ENCODE results near the gene HOXD11. TPM values are rescaled to one million over a fixed set of nuclear protein-coding genes. Genes with fewer than 3 reads are reported as not detected.

HOXD11 gene
- total RNA-seq (2016; rRNA removed; fragmentation: Illumina TruSeq; extraction: Trizol) (not detected in 2 replicates), polyA plus RNA-seq (2011; rRNA removed) (not detected in 2 replicates), polyA minus RNA-seq (2011; rRNA and poly(A)+ RNA removed; ENCODE audit: low replicate concordance) (0.72 TPM in 1 of 2 replicates, not detected in the other), Bru-seq, nascent RNA (not detected), BruChase-seq, experiment 1, labeled RNA remaining after a 6-hour chase (not detected), BruChase-seq, experiment 2, labeled RNA remaining after a 2-hour chase (not detected)
- total RNA-seq (2016; cell fraction: cytosol; rRNA removed; fragmentation: Illumina TruSeq; extraction: Trizol; ENCODE audit: low read depth): not detected in 2 replicates
- total RNA-seq (2016; cell fraction: insoluble cytoplasmic fraction; rRNA removed; fragmentation: Illumina TruSeq; extraction: Trizol): not detected in 2 replicates
- not detected in 2 replicates for total RNA-seq (2016; cell fraction: membrane; rRNA removed; fragmentation: Illumina TruSeq; extraction: Trizol)
- total RNA-seq (2016; cell fraction: nucleus; rRNA removed; fragmentation: Illumina TruSeq; extraction: Trizol): not detected in 2 replicates
- polyA plus RNA-seq (2011; cell fraction: cytosol; rRNA removed): not detected in 2 replicates
- polyA plus RNA-seq (2011; cell fraction: nucleus; rRNA removed): not detected in 2 replicates
- not detected in 2 replicates for polyA plus RNA-seq (2012)
- polyA plus RNA-seq (2016; cell fraction: cytosol; fragmentation: Illumina TruSeq; extraction: Trizol; ENCODE audit: low read depth): not detected in 2 replicates
- not detected in 2 replicates for polyA plus RNA-seq (2016; cell fraction: insoluble cytoplasmic fraction; fragmentation: Illumina TruSeq; extraction: Trizol; ENCODE audit: low read depth)
- polyA plus RNA-seq (2016; cell fraction: membrane; fragmentation: Illumina TruSeq; extraction: Trizol; ENCODE audit: low read depth): not detected in 2 replicates
- not detected in 2 replicates for polyA plus RNA-seq (2016; cell fraction: nucleus; fragmentation: Illumina TruSeq; extraction: Trizol; ENCODE audit: insufficient read depth, low read depth)
- not detected in 2 replicates for polyA minus RNA-seq (2011; cell fraction: cytosol; rRNA and poly(A)+ RNA removed)
- polyA minus RNA-seq (2011; cell fraction: nucleus; rRNA and poly(A)+ RNA removed): not detected in 2 replicates
- long read RNA-seq, experiment 1: 0 reads
- long read RNA-seq, experiment 2: 0 reads

DNA sequence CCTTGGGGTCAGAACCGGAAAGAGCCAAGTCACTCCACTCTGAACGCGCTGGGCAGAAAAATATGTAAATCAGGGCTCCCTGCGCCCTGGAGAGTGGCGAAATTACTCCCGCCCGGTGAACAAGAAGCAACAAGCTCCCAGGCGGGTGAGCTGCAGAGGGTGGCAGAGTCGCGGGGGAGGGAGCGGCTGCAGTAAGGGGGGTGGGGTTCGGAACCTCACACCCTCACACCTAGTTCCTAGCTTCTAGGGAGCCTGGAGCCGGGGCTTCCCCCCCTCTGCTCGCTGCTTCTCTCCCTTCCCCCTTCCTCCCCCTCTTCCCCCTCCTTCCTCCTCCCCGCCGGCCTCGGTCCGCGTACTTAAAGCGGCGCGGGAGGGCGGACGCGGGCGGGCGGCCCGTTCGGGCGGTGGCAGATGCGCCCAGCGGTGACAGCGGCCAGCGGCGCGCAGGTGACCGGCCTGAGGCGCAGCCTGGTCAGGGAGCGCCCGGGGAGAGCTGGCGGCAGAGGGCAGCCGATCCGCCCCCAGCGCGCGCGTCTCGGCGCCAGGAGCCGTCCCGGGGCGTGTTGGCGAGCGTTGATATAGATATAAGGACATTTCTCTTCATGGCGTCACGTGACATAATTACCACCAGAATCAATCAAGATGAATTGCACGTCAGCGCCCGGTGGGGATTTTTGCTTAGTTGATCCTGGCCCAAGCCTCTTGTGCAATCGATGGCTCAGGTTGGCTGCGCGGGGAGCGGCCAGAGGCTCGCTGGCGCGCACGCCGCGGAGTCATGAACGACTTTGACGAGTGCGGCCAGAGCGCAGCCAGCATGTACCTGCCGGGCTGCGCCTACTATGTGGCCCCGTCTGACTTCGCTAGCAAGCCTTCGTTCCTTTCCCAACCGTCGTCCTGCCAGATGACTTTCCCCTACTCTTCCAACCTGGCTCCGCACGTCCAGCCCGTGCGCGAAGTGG is at the start of gene HOXD11:
Gene HOXD11, plus strand, starts transcription at position 700 of the 959 bp plus-strand sequence. Its CDS starts 76 bp downstream, at position 776.
- Histone ChIP-seq H4K20me1 (ENCODE audit: insufficient read depth, low read length) (no peaks in the 10 kb centered on the region; the same call in 1 of the 2 replicates), H3K9me3 (ENCODE audit: low read length) (no peaks in the 10 kb centered on the region), H2AFZ (ENCODE audit: low read length) (no peak within 1 kb of the TSS), H3K4me3 (replicated peaks in 1 of 3; ENCODE audit: insufficient read depth in 1 of 3, low read depth in 2 of 3, low read length in 3 of 3) (peak within 1 kb of the TSS in 2 of 3 experiments; percentile 21 to 33; a peak in 1 of 6 replicates), H3K79me2 (ENCODE audit: insufficient read depth, low read length) (no peaks in the 10 kb centered on the region), H3K9ac (ENCODE audit: insufficient read depth, low read depth, low read length) (no peak within 1 kb of the TSS), H3K4me1 (ENCODE audit: insufficient read depth, low read length) (no peaks in the 10 kb centered on the region), H3K27ac (ENCODE audit: extremely low read length, insufficient read depth, low read length) (no peak within 1 kb of the TSS), H3K36me3 (replicated peaks in 1 of 2; ENCODE audit: control insufficient read depth in 1 of 2, insufficient read depth in 2 of 2, low read length in 2 of 2) (no peaks in the 10 kb centered on the region), H3K4me2 (ENCODE audit: low read depth, low read length) (peak within 1 kb of the TSS; percentile 81), H3K27me3 (ENCODE audit: control insufficient read depth in 1 of 2, insufficient read depth in 2 of 2, low read length in 2 of 2) (peaks cover 24 to 88% of the 10 kb centered on the region in 2 experiments)
- FAIRE-seq: no peak
- ChIA-PET POLR2A (no interaction called here), CTCF (ENCODE audit: low intra/inter-chr PET ratio, low total read pairs) (no interaction called here)
- in situ Hi-C loops (cut with HindIII; ENCODE audit: extremely low pct_ligation_motif_present, low pct_unique_long_range_greater_than_20kb): loop anchor here (10.0 kb wide), 1 partner anchor 1072 kb away; no protein-coding TSS in a partner anchor
- no TSS peak for BruUV-seq (replicated peaks)
- 63% methylated on average over 82 of the region's 85 CpGs for WGBS (ENCODE audit: low lambda C conversion rate)
- DNase-seq (ENCODE audit: low spot score): no peak
- peak; percentile 39 for ATAC-seq
- intact Hi-C loops (cut with micrococcal nuclease; ENCODE audit: unreplicated experiment): no loop called here
- peak; percentile 67 for TF ChIP-seq USF2 (IDR thresholded peaks at IDR 0.05; ENCODE audit: low read depth, low read length)
- TF ChIP-seq USF2 (CRISPR knock-in tag; IDR thresholded peaks at IDR 0.05; ENCODE audit: borderline replicate concordance): no peak
- TF ChIP-seq, protein P1, sequence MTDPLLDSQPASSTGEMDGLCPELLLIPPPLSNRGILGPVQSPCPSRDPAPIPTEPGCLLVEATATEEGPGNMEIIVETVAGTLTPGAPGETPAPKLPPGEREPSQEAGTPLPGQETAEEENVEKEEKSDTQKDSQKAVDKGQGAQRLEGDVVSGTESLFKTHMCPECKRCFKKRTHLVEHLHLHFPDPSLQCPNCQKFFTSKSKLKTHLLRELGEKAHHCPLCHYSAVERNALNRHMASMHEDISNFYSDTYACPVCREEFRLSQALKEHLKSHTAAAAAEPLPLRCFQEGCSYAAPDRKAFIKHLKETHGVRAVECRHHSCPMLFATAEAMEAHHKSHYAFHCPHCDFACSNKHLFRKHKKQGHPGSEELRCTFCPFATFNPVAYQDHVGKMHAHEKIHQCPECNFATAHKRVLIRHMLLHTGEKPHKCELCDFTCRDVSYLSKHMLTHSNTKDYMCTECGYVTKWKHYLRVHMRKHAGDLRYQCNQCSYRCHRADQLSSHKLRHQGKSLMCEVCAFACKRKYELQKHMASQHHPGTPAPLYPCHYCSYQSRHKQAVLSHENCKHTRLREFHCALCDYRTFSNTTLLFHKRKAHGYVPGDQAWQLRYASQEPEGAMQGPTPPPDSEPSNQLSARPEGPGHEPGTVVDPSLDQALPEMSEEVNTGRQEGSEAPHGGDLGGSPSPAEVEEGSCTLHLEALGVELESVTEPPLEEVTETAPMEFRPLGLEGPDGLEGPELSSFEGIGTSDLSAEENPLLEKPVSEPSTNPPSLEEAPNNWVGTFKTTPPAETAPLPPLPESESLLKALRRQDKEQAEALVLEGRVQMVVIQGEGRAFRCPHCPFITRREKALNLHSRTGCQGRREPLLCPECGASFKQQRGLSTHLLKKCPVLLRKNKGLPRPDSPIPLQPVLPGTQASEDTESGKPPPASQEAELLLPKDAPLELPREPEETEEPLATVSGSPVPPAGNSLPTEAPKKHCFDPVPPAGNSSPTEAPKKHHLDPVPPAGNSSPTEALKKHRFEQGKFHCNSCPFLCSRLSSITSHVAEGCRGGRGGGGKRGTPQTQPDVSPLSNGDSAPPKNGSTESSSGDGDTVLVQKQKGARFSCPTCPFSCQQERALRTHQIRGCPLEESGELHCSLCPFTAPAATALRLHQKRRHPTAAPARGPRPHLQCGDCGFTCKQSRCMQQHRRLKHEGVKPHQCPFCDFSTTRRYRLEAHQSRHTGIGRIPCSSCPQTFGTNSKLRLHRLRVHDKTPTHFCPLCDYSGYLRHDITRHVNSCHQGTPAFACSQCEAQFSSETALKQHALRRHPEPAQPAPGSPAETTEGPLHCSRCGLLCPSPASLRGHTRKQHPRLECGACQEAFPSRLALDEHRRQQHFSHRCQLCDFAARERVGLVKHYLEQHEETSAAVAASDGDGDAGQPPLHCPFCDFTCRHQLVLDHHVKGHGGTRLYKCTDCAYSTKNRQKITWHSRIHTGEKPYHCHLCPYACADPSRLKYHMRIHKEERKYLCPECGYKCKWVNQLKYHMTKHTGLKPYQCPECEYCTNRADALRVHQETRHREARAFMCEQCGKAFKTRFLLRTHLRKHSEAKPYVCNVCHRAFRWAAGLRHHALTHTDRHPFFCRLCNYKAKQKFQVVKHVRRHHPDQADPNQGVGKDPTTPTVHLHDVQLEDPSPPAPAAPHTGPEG (CRISPR knock-in tag; IDR thresholded peaks at IDR 0.05): peak; percentile 81; the same call in 1 of the 2 replicates
- TF ChIP-seq CEBPB (IDR thresholded peaks at IDR 0.05; ENCODE audit: borderline replicate concordance, low read depth, low read length): peak; percentile 78
- no peak for TF ChIP-seq ZNF574 (CRISPR knock-in tag; IDR thresholded peaks at IDR 0.05)
- no peak for TF ChIP-seq NFRKB (IDR thresholded peaks at IDR 0.05)
